Stomach (tissue), 4 donors: Measurements from ENCODE around the gene IWS1.

ENCODE experiments used
- POLR2A ChIP-seq, 4 donors: fragments of 450-650 bp; IDR thresholded peaks; one replicate each; pipeline ENCODE4 v1.6.1; 2016; ENCODE audit warnings: antibody characterized with exemption in 4 of 4, control low read depth in 2 of 4, mild to moderate bottlenecking in 1 of 4, moderate library complexity in 1 of 4
- TF ChIP-seq, protein P1 (sequence below), 7 experiments: fragments of 450-650 bp in 4 of 7; fragments of 200-600 bp in 3 of 7; sonication (generic) in 3 of 7; IDR thresholded peaks; one replicate each; pipeline ENCODE4 v1.5.1; 2016 to 2019; ENCODE audit warnings: antibody characterized with exemption in 7 of 7, control low read depth in 2 of 7, mild to moderate bottlenecking in 1 of 7

- TF ChIP-seq POLR2A (IDR thresholded peaks at IDR 0.05), result no peak
- TF ChIP-seq, protein P1, sequence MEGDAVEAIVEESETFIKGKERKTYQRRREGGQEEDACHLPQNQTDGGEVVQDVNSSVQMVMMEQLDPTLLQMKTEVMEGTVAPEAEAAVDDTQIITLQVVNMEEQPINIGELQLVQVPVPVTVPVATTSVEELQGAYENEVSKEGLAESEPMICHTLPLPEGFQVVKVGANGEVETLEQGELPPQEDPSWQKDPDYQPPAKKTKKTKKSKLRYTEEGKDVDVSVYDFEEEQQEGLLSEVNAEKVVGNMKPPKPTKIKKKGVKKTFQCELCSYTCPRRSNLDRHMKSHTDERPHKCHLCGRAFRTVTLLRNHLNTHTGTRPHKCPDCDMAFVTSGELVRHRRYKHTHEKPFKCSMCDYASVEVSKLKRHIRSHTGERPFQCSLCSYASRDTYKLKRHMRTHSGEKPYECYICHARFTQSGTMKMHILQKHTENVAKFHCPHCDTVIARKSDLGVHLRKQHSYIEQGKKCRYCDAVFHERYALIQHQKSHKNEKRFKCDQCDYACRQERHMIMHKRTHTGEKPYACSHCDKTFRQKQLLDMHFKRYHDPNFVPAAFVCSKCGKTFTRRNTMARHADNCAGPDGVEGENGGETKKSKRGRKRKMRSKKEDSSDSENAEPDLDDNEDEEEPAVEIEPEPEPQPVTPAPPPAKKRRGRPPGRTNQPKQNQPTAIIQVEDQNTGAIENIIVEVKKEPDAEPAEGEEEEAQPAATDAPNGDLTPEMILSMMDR (IDR thresholded peaks at IDR 0.05), result no peak
These were observed 10.8 kb downstream of the IWS1 start for GRCh38 chr2:127515383-127515915.
